HEK293 (cell line): ENCODE measurements around the gene CNFN.
A peak's percentile ranks its signal among the peaks of the same experiment; 100 is the strongest.

Experiments
- CTCF ChIA-PET: fragments of 350-600 bp; formaldehyde crosslinking; extraction: SDS; loops from one replicate; lab custom pipeline; 2021; ENCODE audit warnings: antibody characterized with exemption; lab: Yijun Ruan, JAX
- POLR2A ChIA-PET: fragments of 300-600 bp; formaldehyde crosslinking; extraction: SDS; loops from one replicate; lab custom pipeline; 2020; ENCODE audit warnings: antibody characterized with exemption, inconsistent platforms; lab: Yijun Ruan, JAX
- H3K27ac ChIP-seq: fragments of 200-500 bp; sonication (Bioruptor generic); 2 replicates; pipeline ENCODE4 v1.5.1; 2014; ENCODE audit warnings: low read depth, low read length, control low read depth, inconsistent platforms; ENCODE audit errors: extremely low read depth
- H3K36me3 ChIP-seq, 2 experiments: fragments of 200-500 bp in 1 of 2; sonication (Bioruptor generic) in 1 of 2; 1 replicate in 1 of 2; 2 replicates in 1 of 2; pipeline ENCODE4 v1.5.1; 2014 to 2017; ENCODE audit warnings: inconsistent platforms in 2 of 2, low read length in 2 of 2; ENCODE audit not compliant: control insufficient read depth in 2 of 2, insufficient read depth in 1 of 2
- H3K4me1 ChIP-seq: fragments of 200-500 bp; sonication (Bioruptor generic); 2 replicates; pipeline ENCODE4 v1.5.1; 2014; ENCODE audit warnings: mild to moderate bottlenecking, low read length, inconsistent platforms; ENCODE audit not compliant: control insufficient read depth, insufficient read depth
- H3K4me3 ChIP-seq: 2 replicates; pipeline ENCODE4 v1.5.1; 2011; ENCODE audit warnings: low read depth, mild to moderate bottlenecking, control low read depth, low read length, moderate library complexity
- H3K9me3 ChIP-seq: fragments of 200-500 bp; sonication (Bioruptor generic); 2 replicates; pipeline ENCODE4 v1.5.1; 2014; ENCODE audit warnings: low read depth, low read length, inconsistent platforms; ENCODE audit not compliant: control insufficient read depth, insufficient read depth
- BCL11A ChIP-seq: fragments of 450-650 bp; formaldehyde crosslinking; IDR thresholded peaks from 2 replicates; pipeline ENCODE4 v1.5.1; 2016; ENCODE audit warnings: low read depth, missing biosample characterization, missing genetic modification characterization
- GLIS1 ChIP-seq: fragments of 450-650 bp; formaldehyde crosslinking; IDR thresholded peaks from 2 replicates; pipeline ENCODE4 v1.5.1; 2016; ENCODE audit warnings: missing biosample characterization, missing genetic modification characterization
- KLF1 ChIP-seq: fragments of 450-650 bp; formaldehyde crosslinking; IDR thresholded peaks from 2 replicates; pipeline ENCODE4 v1.5.1; 2016; ENCODE audit warnings: missing biosample characterization, missing genetic modification characterization
- KLF7 ChIP-seq: fragments of 450-650 bp; formaldehyde crosslinking; IDR thresholded peaks from 2 replicates; pipeline ENCODE4 v1.5.1; 2016; ENCODE audit warnings: missing biosample characterization, missing genetic modification characterization, borderline replicate concordance
- OVOL3 ChIP-seq: fragments of 450-650 bp; formaldehyde crosslinking; IDR thresholded peaks from 2 replicates; pipeline ENCODE4 v1.5.1; 2016; ENCODE audit warnings: missing biosample characterization, missing genetic modification characterization
- SCRT2 ChIP-seq: fragments of 450-650 bp; formaldehyde crosslinking; IDR thresholded peaks from 2 replicates; pipeline ENCODE4 v1.5.1; 2016; ENCODE audit warnings: missing biosample characterization, missing genetic modification characterization
- SP7 ChIP-seq: fragments of 450-650 bp; formaldehyde crosslinking; IDR thresholded peaks from 2 replicates; pipeline ENCODE4 v1.5.1; 2016; ENCODE audit warnings: missing biosample characterization, missing genetic modification characterization
- ZIC2 ChIP-seq: fragments of 450-650 bp; formaldehyde crosslinking; IDR thresholded peaks from 2 replicates; pipeline ENCODE4 v1.5.1; 2016; ENCODE audit warnings: missing biosample characterization, missing genetic modification characterization
- ZNF10 ChIP-seq: fragments of 450-650 bp; formaldehyde crosslinking; IDR thresholded peaks from 2 replicates; pipeline ENCODE4 v1.5.1; 2017; ENCODE audit warnings: missing biosample characterization, missing genetic modification characterization
- ZNF555 ChIP-seq: fragments of 450-650 bp; formaldehyde crosslinking; conservative IDR thresholded peaks from 2 replicates; pipeline ENCODE4 v1.5.1; 2017; ENCODE audit warnings: missing biosample characterization, mild to moderate bottlenecking, missing genetic modification characterization, inconsistent platforms
- ZNF701 ChIP-seq: fragments of 450-650 bp; formaldehyde crosslinking; IDR thresholded peaks from 2 replicates; pipeline ENCODE4 v1.5.1; 2016; ENCODE audit warnings: missing biosample characterization, missing genetic modification characterization
- TF ChIP-seq, protein P1 (sequence below): fragments of 450-650 bp; formaldehyde crosslinking; IDR thresholded peaks from 2 replicates; pipeline ENCODE4 v1.5.1; 2017; ENCODE audit warnings: missing biosample characterization, mild to moderate bottlenecking, missing genetic modification characterization, moderate library complexity
- TF ChIP-seq, protein P2 (sequence below): fragments of 450-650 bp; formaldehyde crosslinking; IDR thresholded peaks from 2 replicates; pipeline ENCODE4 v1.5.1; 2016; ENCODE audit warnings: missing biosample characterization, missing genetic modification characterization
- TF ChIP-seq, protein P3 (sequence below): fragments of 450-650 bp; formaldehyde crosslinking; IDR thresholded peaks from 2 replicates; pipeline ENCODE4 v1.5.1; 2016; ENCODE audit warnings: missing biosample characterization, missing genetic modification characterization
- TF ChIP-seq, protein P4 (sequence below): fragments of 450-650 bp; IDR thresholded peaks from 2 replicates; pipeline ENCODE4 v1.5.1; 2018; ENCODE audit warnings: missing biosample characterization, mild to moderate bottlenecking, missing genetic modification characterization
- TF ChIP-seq, protein P5 (sequence below): fragments of 450-650 bp; formaldehyde crosslinking; IDR thresholded peaks from 2 replicates; pipeline ENCODE4 v1.5.1; 2016; ENCODE audit warnings: missing biosample characterization, missing genetic modification characterization
- TF ChIP-seq, protein P6 (sequence below): fragments of 450-650 bp; formaldehyde crosslinking; IDR thresholded peaks from 2 replicates; pipeline ENCODE4; 2016; ENCODE audit warnings: missing biosample characterization, missing genetic modification characterization

CNFN gene

DNA sequence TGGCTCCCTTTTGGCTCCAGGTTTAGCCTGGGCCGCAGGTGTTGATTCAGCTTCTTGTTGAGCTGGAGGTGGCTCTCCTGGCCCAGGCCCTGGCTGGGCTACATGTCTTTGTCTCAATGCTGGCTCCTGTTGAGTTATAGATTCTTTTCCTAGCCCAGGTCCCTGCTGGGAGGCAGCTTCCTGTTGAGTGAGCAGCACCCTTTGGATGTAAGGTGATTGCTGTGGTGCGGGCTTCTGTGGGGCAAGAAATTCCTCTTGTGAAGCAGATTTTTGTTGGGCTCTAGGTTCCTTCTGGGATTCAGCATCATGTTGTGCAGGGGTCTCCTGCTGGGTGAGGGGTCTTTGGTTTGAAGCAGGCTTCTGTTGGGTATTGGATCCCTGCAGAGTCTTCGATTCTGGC lies 36.5 kb upstream of the CNFN start:
- no peak for TF ChIP-seq GLIS1 (tag by site-specific recombination)
- TF ChIP-seq ZNF10 (tag by site-specific recombination): no peak
- TF ChIP-seq SCRT2 (tag by site-specific recombination): peak; percentile 32; the same call in 1 of the 2 replicates
- TF ChIP-seq BCL11A: no peak
- TF ChIP-seq, protein P1, sequence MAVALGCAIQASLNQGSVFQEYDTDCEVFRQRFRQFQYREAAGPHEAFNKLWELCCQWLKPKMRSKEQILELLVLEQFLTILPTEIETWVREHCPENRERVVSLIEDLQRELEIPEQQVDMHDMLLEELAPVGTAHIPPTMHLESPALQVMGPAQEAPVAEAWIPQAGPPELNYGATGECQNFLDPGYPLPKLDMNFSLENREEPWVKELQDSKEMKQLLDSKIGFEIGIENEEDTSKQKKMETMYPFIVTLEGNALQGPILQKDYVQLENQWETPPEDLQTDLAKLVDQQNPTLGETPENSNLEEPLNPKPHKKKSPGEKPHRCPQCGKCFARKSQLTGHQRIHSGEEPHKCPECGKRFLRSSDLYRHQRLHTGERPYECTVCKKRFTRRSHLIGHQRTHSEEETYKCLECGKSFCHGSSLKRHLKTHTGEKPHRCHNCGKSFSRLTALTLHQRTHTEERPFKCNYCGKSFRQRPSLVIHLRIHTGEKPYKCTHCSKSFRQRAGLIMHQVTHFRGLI (tag by site-specific recombination): peak; percentile 50; the same call in 1 of the 2 replicates
- TF ChIP-seq SP7 (tag by site-specific recombination): no peak
- no peak for TF ChIP-seq ZNF701 (tag by site-specific recombination)
- TF ChIP-seq, protein P2, sequence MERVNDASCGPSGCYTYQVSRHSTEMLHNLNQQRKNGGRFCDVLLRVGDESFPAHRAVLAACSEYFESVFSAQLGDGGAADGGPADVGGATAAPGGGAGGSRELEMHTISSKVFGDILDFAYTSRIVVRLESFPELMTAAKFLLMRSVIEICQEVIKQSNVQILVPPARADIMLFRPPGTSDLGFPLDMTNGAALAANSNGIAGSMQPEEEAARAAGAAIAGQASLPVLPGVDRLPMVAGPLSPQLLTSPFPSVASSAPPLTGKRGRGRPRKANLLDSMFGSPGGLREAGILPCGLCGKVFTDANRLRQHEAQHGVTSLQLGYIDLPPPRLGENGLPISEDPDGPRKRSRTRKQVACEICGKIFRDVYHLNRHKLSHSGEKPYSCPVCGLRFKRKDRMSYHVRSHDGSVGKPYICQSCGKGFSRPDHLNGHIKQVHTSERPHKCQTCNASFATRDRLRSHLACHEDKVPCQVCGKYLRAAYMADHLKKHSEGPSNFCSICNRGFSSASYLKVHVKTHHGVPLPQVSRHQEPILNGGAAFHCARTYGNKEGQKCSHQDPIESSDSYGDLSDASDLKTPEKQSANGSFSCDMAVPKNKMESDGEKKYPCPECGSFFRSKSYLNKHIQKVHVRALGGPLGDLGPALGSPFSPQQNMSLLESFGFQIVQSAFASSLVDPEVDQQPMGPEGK (tag by site-specific recombination): no peak
- peak; percentile 82 for TF ChIP-seq ZIC2 (tag by site-specific recombination)
- TF ChIP-seq OVOL3 (tag by site-specific recombination): no peak
- no peaks in the 10 kb centered on the region for H3K9me3 ChIP-seq
- no peak overlapping the region for H3K27ac ChIP-seq
- peaks cover 3% of the 10 kb centered on the region; the same call in 1 of the 2 replicates for H3K4me1 ChIP-seq
- ChIA-PET POLR2A (interaction anchor here (1.2 kb wide), 1 partner anchor 30 kb away, joined by 6 read pairs; no protein-coding TSS in a partner anchor), CTCF (interaction anchor here (0.7 to 11.4 kb wide), 5 partner anchors 8 to 103 kb away, joined by 3 to 90 read pairs (median 3); partner anchors contain the start of gene CXCL17)
- H3K36me3 ChIP-seq: no peaks in the 10 kb centered on the region
- no peak overlapping the region for H3K4me3 ChIP-seq

DNA sequence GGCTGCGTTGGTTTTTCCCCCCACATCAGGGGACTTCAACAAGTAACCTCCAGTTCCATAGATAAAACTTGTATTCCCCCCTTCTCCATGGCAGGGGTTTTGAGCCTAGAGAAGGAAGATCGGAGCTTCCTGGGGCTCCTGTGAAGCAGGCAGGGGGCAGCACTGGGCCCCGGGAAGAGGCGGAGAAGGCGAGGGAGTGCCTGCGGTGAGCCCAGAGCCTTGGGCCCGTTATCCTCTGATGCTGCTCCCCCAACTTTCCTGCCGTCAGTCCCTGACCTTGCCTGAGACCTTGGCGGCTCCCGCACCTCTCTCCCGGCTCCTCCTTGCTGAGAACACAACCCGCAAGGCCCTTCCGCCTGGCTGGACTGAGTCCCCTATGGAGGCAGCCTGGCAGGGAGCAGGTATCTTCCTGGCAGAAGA lies 34.6 kb upstream of the CNFN start:
- Histone ChIP-seq H3K9me3 (no peaks in the 10 kb centered on the region), H3K36me3 (no peaks in the 10 kb centered on the region), H3K4me3 (no peak overlapping the region), H3K4me1 (peaks cover 3% of the 10 kb centered on the region; the same call in 1 of the 2 replicates), H3K27ac (no peak overlapping the region)
- ChIA-PET POLR2A (no interaction called here), CTCF (interaction anchor here (0.9 to 11.4 kb wide), 4 partner anchors 9 to 58 kb away, joined by 3 to 90 read pairs (median 13); partner anchors contain the start of gene CXCL17)
- peak; percentile 47 for TF ChIP-seq ZIC2 (tag by site-specific recombination)
- TF ChIP-seq, protein P3, sequence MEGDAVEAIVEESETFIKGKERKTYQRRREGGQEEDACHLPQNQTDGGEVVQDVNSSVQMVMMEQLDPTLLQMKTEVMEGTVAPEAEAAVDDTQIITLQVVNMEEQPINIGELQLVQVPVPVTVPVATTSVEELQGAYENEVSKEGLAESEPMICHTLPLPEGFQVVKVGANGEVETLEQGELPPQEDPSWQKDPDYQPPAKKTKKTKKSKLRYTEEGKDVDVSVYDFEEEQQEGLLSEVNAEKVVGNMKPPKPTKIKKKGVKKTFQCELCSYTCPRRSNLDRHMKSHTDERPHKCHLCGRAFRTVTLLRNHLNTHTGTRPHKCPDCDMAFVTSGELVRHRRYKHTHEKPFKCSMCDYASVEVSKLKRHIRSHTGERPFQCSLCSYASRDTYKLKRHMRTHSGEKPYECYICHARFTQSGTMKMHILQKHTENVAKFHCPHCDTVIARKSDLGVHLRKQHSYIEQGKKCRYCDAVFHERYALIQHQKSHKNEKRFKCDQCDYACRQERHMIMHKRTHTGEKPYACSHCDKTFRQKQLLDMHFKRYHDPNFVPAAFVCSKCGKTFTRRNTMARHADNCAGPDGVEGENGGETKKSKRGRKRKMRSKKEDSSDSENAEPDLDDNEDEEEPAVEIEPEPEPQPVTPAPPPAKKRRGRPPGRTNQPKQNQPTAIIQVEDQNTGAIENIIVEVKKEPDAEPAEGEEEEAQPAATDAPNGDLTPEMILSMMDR (tag by site-specific recombination): peak; percentile 17; the same call in 1 of the 2 replicates
- TF ChIP-seq ZNF555: no peak

DNA sequence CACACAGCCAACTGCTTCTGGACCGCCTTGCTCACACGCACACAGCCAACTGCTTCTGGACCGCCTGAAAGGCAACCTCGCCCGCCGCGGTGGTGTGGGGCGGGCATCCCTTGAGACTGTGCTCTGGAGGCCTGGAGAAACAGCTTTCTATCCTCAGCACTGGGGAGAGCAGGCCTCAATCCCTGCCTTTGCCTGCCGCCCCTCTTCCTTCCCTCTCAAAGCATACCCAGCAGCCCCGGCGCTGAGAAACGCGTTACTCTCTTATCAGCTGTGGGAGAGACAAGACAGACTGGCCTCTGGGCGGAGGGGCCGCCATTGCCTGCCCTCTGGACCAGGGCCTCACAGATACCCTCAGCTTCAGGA lies 34.2 kb upstream of the CNFN start:
- H3K4me3 ChIP-seq: no peak overlapping the region
- no peaks in the 10 kb centered on the region for H3K36me3 ChIP-seq
- ChIA-PET POLR2A (no interaction called here), CTCF (interaction anchor here (0.6 to 11.4 kb wide), 5 partner anchors 9 to 58 kb away, joined by 3 to 90 read pairs (median 4); partner anchors contain the start of gene CXCL17)
- H3K9me3 ChIP-seq: no peaks in the 10 kb centered on the region
- no peak overlapping the region for H3K27ac ChIP-seq
- peaks cover 3% of the 10 kb centered on the region; the same call in 1 of the 2 replicates for H3K4me1 ChIP-seq
- TF ChIP-seq KLF7 (tag by site-specific recombination) (no peak), KLF1 (tag by site-specific recombination) (no peak)
- TF ChIP-seq, protein P4, sequence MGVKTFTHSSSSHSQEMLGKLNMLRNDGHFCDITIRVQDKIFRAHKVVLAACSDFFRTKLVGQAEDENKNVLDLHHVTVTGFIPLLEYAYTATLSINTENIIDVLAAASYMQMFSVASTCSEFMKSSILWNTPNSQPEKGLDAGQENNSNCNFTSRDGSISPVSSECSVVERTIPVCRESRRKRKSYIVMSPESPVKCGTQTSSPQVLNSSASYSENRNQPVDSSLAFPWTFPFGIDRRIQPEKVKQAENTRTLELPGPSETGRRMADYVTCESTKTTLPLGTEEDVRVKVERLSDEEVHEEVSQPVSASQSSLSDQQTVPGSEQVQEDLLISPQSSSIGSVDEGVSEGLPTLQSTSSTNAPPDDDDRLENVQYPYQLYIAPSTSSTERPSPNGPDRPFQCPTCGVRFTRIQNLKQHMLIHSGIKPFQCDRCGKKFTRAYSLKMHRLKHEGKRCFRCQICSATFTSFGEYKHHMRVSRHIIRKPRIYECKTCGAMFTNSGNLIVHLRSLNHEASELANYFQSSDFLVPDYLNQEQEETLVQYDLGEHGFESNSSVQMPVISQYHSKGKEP (tag by site-specific recombination): no peak
- TF ChIP-seq, protein P5, sequence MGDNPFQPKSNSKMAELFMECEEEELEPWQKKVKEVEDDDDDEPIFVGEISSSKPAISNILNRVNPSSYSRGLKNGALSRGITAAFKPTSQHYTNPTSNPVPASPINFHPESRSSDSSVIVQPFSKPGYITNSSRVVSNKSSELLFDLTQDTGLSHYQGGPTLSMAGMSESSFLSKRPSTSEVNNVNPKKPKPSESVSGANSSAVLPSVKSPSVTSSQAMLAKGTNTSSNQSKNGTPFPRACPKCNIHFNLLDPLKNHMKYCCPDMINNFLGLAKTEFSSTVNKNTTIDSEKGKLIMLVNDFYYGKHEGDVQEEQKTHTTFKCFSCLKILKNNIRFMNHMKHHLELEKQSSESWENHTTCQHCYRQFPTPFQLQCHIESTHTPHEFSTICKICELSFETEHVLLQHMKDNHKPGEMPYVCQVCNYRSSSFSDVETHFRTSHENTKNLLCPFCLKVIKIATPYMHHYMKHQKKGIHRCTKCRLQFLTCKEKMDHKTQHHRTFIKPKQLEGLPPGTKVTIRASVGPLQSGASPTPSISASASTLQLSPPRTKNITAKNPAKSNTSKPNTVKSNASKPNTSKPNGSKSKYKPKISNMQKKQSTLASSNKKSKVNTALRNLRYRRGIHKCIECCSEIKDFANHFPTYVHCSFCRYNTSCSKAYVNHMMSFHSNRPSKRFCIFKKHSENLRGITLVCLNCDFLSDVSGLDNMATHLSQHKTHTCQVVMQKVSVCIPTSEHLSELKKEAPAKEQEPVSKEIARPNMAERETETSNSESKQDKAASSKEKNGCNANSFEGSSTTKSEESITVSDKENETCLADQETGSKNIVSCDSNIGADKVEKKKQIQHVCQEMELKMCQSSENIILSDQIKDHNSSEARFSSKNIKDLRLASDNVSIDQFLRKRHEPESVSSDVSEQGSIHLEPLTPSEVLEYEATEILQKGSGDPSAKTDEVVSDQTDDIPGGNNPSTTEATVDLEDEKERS: no peak
- TF ChIP-seq, protein P6, sequence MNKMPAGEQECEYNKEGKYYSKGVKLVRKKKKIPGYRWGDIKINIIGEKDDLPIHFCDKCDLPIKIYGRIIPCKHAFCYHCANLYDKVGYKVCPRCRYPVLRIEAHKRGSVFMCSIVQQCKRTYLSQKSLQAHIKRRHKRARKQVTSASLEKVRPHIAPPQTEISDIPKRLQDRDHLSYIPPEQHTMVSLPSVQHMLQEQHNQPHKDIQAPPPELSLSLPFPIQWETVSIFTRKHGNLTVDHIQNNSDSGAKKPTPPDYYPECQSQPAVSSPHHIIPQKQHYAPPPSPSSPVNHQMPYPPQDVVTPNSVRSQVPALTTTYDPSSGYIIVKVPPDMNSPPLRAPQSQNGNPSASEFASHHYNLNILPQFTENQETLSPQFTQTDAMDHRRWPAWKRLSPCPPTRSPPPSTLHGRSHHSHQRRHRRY (tag by site-specific recombination): no peak
